ENCODE results near the gene TMEM51.

Gene TMEM51

DNA sequence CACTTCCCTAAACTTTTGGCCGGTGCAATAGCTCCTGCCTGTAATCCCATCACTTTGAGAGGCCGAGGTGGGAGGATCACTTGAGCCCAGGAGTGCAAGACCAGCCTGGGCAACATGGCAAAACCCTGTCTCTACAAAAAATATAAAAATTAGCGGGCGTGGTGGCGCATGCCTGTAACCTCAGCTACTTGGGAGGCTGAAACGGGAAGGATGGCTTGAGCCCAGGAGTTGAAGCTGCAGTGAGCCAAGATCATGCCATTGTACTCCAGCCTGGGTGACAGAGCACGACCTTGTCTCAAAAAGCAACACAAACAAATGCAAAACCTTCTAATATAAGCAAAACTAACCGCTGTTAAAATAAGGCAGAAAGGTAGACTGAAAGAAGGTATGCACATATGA lies 25.9 kb downstream of the TMEM51 start:
- no peak for DNase-seq

DNA sequence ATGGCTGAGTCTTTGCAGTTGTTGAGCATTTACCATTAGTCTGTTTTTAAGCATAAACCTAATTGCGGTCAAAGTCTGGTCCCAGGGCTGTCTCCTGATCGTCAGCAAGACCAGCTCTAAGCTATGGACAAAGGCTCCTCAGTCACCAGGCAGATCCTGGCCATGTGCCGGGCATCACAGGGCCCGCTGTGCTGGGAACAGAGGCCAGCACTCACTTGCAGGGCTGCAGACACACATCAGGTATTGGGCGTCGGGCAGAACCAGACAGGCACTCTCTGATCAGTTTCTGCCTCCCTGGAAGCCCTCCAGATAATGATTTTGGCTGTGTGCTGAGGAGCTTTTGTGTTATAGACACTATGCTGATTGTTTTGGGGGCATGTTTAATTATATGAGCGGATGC lies 26.6 kb downstream of the TMEM51 start:
- DNase-seq, result peak; percentile 38

DNA sequence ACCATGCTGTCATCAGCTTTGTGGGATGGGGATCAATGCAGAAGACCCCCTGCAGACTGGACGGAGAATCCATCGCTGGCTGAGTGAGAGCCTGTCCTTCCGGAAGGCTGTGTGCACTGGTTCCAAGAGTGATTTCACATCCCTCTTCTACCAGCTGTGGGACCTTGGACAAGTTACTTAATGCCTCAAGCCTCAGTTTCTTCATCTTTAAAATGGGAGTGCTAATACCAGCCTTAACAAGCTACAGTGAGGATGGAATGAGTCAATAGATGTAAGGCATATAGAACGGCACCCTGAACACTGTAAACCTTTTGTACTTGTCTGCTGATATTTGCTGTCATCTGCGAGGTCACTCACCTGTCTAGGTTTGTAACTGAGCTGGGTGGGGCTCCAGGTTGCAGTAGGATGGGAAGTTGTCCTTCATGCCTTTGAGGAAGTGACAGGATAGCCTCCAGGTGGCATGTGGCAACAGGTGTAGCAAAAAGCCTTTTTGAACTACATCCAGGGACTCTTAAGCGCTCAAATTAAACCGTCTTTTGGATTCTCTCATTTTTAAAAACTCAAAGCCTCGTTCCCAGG lies 27.5 kb downstream of the TMEM51 start:
- peak; percentile 77 for DNase-seq

DNA sequence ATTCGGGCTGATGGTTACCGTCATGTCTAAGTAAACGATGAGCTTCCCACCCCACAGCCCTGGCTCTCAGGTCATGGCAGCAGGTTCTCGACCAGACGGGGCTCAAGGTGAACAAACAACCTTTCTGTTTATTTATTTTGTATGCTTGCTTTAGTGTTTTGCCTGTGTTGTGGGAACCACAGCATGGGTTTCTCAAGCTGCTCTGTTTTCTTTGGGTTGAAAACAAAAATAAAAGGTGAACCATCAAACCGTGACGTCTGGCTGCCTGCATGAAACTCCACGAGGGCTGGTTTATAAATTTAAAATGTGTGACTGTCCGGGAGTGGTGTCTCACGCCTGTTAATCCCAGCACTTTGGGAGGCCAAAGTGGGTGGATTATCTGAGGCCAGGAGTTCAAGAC lies 28.0 kb downstream of the TMEM51 start:
- DNase-seq, result peak; percentile 77

DNA sequence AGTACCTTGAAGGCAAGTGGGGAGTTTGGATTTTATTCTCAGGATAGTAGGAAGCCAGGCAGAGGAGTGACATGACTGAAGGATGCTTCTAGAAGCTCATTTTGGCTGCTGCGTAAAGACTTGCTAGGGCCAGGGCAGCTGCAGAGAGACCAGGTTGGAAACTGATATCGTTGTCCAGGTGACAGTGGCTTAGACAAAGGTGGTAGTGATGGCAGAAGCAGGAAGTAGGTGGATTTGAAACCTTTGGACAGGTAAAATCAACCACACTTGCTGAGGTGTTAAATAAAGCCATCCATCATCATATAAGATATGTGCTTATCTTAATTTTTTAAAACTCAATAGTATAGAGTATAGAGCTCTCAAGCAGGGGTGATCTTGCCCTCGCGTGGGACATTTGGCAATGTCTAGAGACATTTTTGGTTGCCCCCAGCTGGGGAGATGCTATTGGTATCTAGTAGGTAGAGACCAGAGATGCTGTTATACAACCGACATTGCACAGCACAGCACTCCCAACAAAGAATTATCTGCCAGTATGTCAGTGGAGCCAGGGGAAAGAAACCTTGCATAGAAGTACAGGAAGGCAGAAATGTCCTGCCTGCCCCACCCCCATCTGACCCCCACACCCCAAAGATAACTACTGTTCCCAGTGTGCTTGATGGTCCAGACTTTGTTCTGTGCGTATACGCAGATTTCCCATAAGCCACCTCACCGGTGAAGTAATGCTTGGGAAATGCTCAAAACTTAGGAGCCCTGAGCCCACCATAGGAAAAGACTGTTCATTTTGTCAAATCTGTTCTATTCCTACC lies 31.1 kb downstream of the TMEM51 start:
- DNase-seq, result no peak

DNA sequence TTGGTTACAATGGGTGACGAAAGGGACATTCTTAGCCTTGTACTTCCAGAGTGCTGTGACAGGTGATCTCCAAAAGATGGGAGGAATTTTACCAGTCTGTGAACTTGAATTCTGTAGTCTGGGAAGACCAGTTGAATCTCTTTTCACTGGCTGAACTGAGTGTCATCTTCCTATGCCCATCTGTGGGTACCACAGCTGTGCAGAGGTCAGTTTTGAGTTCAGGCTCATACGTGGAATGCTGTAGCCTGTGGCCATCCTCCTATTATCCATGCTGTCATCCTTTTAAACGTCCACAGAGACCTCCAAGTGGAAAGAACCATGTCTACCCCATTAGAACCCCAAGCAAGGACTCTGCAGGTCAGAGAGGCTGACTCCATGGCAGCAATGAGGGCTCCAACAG lies 32.1 kb downstream of the TMEM51 start:
- no peak for DNase-seq

DNA sequence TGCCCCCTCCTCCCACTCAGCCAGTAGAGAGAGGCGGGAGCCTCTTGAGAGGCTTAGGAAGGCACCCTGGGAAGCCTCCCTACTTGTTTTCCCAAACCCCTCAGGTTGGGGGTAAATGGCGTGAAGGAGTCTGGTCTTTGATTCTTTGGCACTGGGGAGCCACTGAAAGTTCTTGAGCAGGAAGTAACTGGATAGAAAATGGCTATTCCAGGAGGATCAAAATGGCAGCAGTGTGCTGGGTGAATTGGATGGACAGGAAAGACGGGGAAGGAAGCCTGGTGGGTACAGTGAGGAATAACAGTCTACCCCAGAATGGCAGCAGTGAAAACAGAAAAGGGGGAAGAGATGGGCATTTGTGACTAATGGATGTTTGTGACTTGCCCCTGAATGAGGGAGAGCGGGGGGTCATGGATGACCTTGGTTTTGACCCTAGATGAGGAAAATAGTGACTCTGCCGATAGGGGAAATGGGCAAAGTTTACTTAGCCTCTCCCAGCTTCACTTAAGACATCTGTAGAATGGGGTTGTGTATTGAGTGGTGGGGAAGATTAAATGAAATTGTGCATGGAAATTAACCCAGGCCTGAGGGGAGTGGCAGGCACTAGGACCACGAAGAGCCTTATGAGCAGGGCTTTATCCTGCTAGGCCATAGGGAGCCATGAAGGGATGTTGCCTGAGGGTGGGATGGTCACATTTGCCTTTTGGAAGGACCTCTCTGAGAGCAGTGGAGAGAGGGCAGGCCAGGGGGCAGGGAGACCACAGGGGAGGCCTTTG lies 32.7 kb downstream of the TMEM51 start:
- DNase-seq, result no peak

DNA sequence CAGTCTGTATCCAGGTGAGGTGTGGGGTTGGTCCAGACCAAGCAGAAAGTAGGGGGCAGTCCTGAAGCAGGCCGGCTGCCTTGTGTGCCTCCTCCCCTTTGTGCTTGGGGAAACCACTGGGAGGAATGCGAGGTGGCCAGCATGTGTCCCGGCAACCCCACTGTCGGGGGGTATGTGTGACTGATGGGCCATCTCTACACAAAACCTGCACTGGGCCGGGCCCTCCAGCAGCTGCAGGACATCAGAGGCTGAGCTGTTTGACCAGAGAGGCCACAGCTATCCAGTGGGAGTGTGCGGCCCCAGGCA lies 33.3 kb downstream of the TMEM51 start:
- DNase-seq, result no peak

DNA sequence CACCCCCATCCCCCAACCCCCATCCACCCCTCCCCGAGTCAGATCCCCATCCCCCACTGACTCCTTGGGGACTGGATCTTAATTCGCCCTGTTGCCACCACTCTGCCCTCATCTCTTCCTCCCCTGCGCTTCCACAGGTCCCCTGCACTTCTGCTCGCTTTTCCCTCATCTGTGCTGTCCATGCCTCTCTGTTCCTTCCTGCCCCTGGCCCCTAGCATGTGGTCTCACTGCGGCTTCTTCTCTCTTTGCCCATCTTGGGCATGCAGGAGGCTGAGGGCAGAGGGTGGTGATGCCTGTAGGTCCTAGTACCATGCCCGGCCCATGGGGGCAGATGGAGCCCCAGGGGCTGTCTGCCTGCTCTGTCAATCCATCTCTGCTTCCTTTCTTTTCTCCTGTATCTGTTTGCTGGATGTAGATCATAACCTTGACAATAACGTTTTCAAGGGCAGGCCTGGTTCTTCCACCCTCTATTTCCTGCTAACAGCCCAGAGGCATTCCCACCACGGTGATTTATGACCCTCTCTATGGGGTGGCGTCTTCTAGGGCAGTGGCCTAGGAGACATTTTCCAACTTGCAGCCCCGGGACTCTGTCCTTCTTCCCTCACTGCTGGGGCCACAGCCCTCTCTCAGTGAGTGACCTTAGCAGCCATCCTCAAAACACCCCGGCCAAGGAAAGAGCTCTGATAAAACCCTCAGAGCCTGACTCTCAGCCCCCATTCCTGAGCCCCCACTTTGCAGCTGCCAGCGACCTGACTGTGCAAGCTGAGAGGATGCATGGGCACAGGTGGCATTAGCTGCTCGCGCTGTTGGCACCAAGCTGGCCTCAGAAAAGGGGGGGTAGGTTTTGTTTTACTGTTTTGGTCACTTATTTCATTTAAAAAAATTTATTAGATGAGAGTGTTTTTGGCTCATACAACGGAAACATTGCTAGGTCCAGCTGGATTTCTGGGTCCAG lies 33.9 kb downstream of the TMEM51 start:
- DNase-seq, result no peak

DNA sequence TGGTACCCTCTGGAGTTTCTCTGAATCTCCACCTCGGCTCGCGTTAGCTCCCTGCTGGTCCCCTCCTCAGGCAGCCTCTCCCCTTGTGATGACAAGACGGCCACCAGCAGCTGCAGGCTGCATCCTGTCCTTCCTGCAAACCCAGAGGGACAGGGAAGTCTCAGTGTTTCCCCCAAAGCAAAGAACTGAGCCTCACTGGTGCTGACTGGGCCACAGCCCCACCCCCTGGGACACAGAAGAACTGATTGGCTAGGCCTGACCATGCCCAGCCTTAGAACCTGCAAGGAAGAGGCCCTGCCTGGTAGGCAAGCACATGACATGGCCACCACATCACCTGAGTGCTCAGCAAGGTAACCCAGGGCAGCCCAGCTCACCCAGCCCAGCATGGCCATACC lies 34.6 kb downstream of the TMEM51 start:
- DNase-seq, result no peak

DNA sequence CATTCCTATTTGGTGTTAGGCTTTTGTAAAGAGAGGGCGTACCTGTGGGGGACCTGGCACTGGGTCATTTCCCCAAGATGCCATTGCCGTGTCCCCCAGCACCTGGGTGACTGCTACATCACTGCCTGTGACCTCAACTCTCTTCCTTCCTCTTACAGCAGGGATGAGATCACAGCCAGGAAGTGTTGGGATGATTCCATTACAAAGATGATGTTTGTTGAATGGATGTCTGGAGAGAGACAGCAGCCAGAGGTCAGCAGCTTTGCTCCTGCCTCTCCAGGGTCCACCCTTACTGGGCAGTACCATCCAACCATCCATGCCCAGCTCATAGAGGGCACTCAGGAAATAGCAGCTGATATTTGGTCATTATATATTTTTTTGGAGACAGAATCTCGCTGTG lies 35.1 kb downstream of the TMEM51 start:
- no peak for DNase-seq

DNA sequence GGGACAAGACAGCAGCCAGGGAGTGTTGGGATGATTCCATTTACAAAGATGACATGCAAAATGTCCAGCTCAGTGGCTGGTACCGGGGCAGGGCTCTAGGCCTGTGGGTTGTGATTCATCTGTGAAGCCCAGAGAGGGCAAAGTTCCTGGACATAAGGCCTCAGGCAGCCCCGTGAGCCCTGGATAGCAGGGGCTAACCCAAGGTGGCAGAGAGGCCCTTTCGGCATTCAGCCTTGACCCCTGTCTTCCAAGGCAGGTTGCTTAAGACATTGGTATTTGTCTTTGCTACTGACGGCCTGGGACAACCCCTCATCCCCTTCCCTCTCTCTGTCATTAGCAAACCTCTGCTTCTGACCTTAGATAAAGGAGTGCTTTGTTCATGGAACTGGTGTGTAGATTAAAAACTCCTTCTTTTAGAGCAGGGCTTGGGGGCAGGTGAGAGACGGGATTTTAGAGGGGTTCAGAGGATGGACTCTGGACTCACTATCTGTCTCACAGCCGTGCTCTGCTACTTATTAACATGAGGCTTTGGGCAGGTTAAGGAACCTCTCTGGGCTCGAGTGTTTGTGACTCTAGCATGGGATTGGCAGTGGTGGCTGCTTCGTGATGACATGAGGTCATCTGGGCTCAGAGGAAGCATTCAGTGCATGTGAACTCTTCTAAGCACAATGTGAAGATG lies 36.3 kb downstream of the TMEM51 start:
- DNase-seq, result no peak

DNA sequence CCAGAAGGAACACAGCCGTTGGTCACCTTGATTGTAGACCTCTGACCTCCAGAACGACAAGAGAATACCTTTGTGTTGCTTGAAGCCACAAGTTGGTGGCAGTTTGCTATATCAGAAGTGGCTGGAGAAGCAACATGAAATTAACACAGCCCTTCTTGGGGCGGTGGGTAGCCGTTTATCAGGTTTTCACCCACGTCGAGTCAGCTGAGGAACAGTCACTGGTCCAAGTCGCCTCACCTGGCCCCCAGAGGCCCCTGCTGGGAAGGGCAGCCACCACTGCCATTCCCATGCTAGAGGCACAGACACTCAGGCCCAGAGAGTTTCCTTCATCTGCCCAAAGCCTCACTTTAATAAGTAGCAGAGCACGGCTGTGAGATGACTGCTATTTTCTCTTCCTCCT lies 37.7 kb downstream of the TMEM51 start:
- no peak for DNase-seq

DNA sequence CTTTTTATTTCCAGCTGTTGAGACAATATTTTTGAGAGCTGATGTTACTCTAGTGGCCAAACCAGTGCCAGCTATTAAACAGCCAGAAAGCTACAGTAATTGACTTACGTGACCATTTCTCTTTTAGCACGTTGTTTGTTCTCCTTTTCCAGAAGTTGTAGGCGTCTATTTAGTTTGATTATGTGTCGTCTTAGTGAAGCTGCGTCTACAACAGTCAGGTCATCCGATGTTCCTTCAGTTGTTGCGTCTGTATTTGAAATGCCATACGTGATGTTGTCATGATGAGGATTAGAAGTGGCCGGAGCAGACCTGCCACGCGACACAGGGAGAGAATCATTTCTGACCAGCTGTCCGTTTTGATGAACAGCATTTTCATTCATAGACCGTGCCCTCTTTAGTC lies 38.2 kb downstream of the TMEM51 start:
- DNase-seq, result no peak

DNA sequence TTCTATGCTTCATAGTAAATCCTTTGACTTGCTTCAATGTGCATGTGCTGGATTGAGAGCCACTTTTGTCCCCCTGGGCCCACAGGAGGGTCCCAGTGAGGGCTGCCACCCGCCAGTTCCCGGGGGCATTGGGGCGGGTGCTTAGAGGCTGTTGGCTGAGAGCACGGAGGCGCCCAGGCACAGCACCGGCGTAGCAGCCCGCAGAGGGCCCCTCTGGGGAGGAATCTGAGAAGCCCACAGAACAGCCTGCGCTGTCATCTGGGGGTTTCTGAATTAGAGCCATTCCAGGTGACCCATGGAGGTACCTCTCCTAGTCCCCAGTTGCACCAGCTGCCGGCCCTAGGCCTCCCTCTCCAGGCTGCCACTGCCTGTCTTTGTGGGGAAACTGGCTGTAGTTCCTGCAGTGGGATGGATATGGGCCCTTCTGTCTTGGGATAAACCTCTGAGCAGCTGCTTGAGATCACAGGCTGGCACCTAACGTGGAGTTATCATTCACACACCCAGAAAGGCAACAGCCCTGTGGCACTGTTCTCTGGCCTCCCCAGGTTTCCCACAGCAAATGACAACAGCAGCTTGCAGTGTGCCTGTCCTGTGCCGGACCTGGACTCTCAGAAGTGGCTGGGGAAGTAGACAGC lies 39.5 kb downstream of the TMEM51 start:
- no peak for DNase-seq

DNA sequence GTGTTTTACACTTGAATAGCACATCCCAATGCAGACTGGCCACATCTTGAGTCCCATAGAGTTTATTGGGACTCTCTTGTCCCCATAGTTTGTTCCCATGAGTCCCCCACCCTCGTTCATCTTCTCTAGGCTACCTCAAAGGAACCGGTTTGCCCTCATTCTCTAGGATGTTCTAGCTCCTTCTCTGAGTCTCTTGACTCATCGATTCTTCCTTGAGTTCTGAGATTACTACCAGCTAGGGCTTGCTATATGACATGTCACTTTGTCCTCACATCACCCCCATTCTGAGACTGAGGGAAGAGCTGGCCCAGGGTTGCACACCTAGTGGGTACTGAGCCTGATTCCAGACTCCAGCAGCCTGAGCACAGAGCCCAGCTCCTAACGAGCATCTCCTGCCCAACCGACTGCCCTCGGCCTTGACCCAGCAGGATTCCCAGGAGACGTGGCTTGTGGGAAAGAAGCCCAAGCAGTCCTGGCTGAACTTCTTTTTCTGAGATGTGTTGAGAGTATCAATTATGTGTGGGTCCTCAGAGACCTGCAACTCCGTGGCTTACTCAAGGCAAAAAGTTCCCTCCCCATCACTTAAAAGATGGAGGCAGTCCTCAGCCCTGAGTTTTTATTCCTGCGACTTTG lies 42.0 kb downstream of the TMEM51 start:
- DNase-seq, result no peak

DNA sequence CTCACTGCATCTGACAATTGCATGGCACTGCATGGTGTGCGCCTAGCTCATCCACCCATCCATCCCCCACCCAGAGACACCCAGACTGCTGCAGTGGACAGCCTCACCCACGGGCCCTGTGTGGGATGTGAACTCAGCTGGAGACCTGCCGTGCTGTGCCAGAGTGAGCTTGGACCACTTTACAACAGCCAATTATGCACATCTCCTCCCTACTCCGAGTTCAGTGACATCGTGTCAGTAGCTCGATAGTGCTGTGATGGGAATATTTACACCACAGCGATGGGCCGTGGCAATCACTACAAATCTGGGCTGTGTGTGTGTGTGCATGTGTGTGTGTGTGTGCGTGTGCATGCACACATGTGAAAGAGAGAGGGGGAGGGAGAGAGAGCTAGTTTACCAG lies 42.5 kb downstream of the TMEM51 start:
- no peak for DNase-seq

DNA sequence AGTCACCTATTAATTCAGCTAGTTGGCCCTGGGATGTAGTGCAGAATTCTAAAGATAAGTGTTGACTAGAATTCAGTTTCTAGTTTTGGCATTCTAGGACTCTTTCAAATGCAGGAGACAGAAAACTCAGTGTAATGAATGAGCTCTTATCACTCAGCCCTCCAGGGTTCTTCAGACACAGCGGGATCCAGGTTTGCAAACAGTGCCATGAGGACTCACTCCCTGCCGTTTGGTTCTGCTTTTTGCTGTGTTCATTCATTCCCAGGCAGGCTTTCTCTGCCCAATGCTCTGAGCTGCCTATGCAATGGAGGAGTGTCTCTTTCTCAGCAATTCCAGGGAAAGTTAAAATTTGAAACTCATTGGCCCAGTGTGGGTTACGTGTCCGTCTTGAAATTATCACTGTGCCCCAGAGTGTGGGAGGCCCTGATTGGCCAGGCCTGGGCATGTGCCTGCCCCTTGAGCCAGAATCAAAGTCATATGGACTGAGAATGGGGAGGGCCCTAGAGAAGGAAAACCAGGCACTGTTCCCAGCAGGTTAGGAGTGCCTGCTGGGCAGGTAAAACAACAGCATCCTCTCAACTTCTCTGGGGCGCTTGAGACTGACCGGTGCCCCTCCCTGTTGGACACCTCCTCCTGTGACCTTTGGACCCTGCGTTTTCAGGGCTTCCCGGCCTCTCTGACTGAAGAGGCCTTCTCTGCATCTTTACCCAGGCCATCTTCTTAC lies 43.4 kb downstream of the TMEM51 start:
- DNase-seq, result peak; percentile 89

DNA sequence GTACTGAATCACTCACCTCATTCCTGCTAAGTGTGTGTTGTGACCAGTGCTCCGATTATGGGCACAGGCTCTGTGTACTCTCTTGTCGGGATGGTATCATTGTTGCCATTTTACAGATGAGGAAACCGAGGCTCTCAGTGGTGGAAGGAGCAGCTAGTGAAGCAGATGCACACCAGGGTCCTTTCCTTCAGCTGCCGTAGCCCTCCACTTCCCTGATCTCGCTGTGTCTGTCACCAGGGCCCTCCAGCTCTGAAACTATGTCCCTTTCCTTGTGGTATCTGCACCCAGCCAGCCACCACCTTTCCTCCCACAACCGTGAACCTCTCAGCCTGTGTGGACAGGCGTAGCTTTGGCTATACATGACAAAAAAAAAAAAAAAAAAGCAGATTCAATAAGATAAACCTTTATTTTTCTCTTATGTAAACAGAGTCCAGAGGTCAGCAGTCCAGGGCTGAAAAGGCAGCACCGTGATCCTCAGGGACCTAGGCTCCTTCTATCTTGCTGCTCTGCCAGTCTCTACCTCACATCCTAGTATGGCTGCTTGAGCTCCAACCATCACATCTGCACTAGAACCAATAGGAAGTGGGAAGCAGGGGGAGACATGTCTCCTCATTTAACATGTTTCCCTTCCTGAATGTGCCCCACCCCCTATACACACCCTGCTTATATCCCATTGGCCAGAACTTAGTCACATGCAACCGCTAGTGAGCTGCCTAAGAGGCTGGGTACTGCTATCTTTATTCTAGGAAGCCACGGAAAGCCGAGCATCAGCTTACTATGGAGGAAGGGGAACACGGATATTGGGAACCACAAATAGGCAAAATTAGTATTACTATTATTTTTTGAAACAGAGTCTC lies 44.3 kb downstream of the TMEM51 start:
- no peak for DNase-seq

DNA sequence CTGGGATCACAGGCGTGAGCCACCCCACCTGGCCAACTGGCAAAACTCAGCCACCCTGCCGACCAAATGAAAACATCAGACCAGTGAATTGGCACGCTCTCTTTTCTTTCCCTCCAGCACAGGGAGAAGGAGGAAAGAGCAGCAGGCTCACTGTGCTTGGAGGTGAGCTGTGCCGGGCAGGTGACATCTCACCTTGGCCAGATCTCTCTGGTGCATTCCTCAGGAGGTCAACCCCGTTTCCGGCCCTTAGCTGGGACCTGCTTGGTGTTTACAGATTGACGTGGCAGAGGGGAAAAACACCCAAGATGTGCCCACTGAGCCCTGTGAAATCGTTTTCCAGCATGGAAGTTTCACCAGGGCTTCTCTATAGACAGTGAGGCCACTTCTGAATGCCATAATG lies 45.1 kb downstream of the TMEM51 start:
- DNase-seq, result no peak

All from NCI-H345 (cell line).